Karpas-422 (cell line): ENCODE results near the gene LPIN1. TPM values are rescaled to one million over a fixed set of nuclear protein-coding genes. Genes with fewer than 3 reads are reported as not detected.

Experiments
- small RNA-seq: library from RNA; depleted of rRNA; stranded (forward); fragments of <200 nt; gene quantifications from one replicate; pipeline ENCODE3, GENCODE V24; 2014
- total RNA-seq: library from RNA; depleted of rRNA; stranded (reverse); fragments of >200 nt; shearing (Covaris generic); gene quantifications from 2 replicates; pipeline ENCODE4 v1.2.3, GENCODE V29; 2014; ENCODE audit warnings: low replicate concordance; rRNA removed

The LPIN1 gene
- total RNA-seq, 1 experiment from 2014 or later, result 4.9 TPM

Small RNA genes within 50 kb of the gene (small RNA-seq; reads per million reads assigned to genes)
- gene MIR4262 (not detected), gene MIR548S (not detected)

Other genes starting within 250 kb of the LPIN1 start
- gene GREB1, start 212.6 kb upstream of the LPIN1 start, total RNA-seq, result 4.4 TPM in 2 replicates
- gene NTSR2, start 76.4 kb upstream of the LPIN1 start, total RNA-seq, result not detected in 2 replicates